Mesodermal cell (in vitro differentiated cells): ENCODE results near the gene LIME1.

Source experiments
- H3K27ac ChIP-seq: 2 replicates; pipeline ENCODE4 v1.7.0; 2013; ENCODE audit warnings: mild to moderate bottlenecking, low read depth, low read length, moderate library complexity; ENCODE audit not compliant: severe bottlenecking
- H3K36me3 ChIP-seq: 2 replicates; pipeline ENCODE4 v1.7.1; 2013; ENCODE audit warnings: mild to moderate bottlenecking, low read length, moderate library complexity; ENCODE audit not compliant: control insufficient read depth, insufficient read depth
- H3K4me1 ChIP-seq: one replicate; pipeline ENCODE4 v1.7.1; 2013; ENCODE audit warnings: mild to moderate bottlenecking, low read length; ENCODE audit not compliant: insufficient read depth, control insufficient read depth, poor library complexity, severe bottlenecking
- H3K4me3 ChIP-seq: 2 replicates; pipeline ENCODE4 v1.7.0; 2013; ENCODE audit warnings: low read length, control low read depth, mild to moderate bottlenecking; ENCODE audit not compliant: insufficient read depth, poor library complexity, severe bottlenecking; ENCODE audit errors: extremely low read depth
- H3K9me3 ChIP-seq: 2 replicates; pipeline ENCODE4 v1.7.1; 2013; ENCODE audit warnings: mild to moderate bottlenecking, low read length, moderate library complexity; ENCODE audit not compliant: control insufficient read depth
- WGBS, 2 experiments: methylation state at CpG; one replicate each; pipeline ENCODE4 v1.1.5; 2013; ENCODE audit warnings: missing lambda C conversion rate in 2 of 2; ENCODE audit not compliant: insufficient coverage in 2 of 2; 5-methylcytosine and 5-hydroxymethylcytosine counted together

The LIME1 gene

GRCh38 chr20:63756648-63756991, 20.2 kb downstream of the LIME1 start:
- WGBS, 2 experiments = 63 to 95% methylated on average over 3 of the region's 8 CpGs
- Histone ChIP-seq H3K36me3 (peaks cover 35% of the 10 kb centered on the region), H3K4me1 (no peaks in the 10 kb centered on the region), H3K9me3 (no peaks in the 10 kb centered on the region), H3K27ac (no peak overlapping the region), H3K4me3 (no peak overlapping the region)

DNA sequence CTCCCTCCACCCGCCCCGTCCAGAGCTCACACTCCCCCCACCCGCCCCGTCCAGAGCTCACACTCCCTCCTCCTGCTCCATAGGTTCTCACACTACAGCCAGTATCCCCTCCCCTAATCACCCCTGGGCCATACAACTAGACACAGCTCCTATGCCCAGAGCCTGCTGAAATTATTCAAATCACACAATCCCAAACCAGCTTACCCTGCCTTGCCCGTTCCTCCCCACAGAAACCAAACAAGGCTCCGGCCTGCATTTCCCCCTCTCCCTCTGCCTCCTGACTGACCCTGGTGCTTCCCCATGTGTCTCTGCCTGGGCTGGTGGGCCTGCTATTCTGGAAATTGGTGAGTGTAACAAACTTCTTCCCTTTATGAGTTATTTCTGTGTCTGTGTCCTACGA, 21.7 kb downstream of the LIME1 start:
- WGBS, 2 experiments = 88 to 100% methylated on average over 3 to 4 of the region's 7 CpGs
- Histone ChIP-seq H3K9me3 (no peaks in the 10 kb centered on the region), H3K4me1 (no peaks in the 10 kb centered on the region), H3K36me3 (peaks cover 35% of the 10 kb centered on the region), H3K4me3 (no peak overlapping the region), H3K27ac (no peak overlapping the region)

DNA sequence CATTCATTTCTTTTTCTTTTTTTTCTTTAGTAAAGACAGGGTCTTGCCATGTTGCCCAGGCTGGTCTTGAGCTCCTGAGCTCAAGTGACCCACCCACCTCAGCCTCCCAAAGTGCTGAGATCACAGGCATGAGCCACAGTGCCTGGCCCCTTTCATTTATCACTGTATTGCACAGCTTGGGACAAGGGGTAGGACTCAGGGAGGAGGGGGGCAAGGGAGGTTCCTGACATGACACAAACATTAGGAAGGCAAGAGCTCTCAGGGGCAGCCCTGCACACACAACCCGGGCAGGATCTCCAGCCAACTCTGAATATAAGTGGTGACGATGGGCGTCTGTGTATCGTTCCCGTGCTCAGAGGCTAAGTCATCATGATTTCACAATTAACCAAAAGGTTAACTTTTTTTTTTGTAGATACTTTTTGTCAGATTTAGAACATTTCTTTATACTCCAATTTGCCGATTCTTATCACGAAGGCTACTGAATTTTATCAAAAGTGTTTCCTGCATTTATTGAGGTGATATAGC, 23.0 kb downstream of the LIME1 start:
- peaks cover 43% of the 10 kb centered on the region for H3K36me3 ChIP-seq
- H3K9me3 ChIP-seq = no peaks in the 10 kb centered on the region
- no peak overlapping the region for H3K27ac ChIP-seq
- no peak overlapping the region for H3K4me3 ChIP-seq
- 33 to 67% methylated on average over 1 of the region's 7 CpGs for WGBS, 2 experiments
- H3K4me1 ChIP-seq = no peaks in the 10 kb centered on the region

DNA sequence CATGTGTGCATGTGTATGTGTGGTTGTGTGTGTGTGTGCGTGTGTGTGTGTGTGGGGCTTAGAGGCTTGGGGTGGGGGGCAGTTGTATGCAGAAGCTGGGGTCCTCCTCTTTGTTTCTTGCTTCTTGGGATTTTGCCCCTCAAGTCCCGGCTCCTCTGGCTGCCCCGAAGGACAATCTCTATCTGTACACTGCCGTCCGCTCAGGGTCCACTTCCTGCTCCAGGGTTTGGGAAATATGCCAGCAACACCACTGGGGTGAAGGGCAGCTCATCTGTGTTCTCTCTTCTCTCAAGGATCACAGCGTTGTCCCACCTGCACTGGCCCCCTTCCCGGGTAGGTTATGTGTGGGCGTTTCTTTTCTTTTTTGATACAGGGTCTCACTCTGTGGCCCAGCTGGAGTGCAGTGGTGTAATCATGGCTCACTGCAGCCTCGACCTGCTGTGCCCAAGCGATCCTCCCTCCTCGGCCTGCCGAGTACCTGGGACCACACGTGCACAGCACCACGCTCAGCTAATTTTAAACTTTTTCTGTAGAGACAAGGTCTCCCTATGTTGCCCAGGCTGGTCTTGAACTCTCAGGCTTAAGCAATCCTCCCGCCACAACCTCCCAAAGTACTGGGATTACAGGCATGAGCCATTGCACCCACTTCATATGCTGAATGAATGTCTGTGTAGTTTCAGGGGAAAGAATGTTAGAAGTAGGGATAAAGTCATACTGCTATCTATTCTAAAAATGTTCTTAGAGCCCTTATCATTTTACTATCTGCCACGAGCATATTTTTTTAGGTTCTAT, 28.8 kb downstream of the LIME1 start:
- no peaks in the 10 kb centered on the region for H3K9me3 ChIP-seq
- WGBS, 2 experiments = 95 to 96% methylated on average over 7 to 13 of the region's 16 CpGs
- no peak overlapping the region for H3K4me3 ChIP-seq
- no peak overlapping the region for H3K27ac ChIP-seq
- no peaks in the 10 kb centered on the region for H3K4me1 ChIP-seq
- H3K36me3 ChIP-seq = peaks cover 67% of the 10 kb centered on the region

DNA sequence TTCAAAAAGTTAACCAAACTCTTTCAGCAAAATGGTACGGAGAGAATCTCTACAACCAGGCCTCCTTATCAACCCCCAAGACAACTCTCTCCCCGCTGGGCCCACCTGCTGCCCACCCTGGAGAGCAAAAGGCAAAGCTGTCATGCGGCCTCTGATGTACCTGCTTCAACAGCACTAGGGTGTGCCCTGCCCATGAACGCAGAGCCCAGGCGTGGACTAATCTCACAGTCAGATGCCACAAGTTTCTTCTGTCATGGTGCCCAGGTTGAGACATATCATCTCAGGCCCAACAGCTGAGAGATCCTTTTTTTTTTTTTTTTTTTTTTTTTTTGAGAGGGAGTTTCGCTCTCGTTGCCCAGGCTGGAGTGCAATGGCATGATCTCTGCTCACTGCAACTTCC, 29.4 kb downstream of the LIME1 start:
- Histone ChIP-seq H3K27ac (no peak overlapping the region), H3K4me3 (no peak overlapping the region), H3K4me1 (no peaks in the 10 kb centered on the region), H3K9me3 (no peaks in the 10 kb centered on the region), H3K36me3 (peaks cover 72% of the 10 kb centered on the region)
- 83 to 95% methylated on average over 1 to 5 of the region's 7 CpGs for WGBS, 2 experiments

GRCh38 chr20:63766695-63767426, 30.4 kb downstream of the LIME1 start:
- 95 to 98% methylated on average over 38 of the region's 38 CpGs for WGBS, 2 experiments
- no peaks in the 10 kb centered on the region for H3K4me1 ChIP-seq
- H3K36me3 ChIP-seq = peaks cover 81% of the 10 kb centered on the region
- no peak overlapping the region for H3K27ac ChIP-seq
- no peak overlapping the region for H3K4me3 ChIP-seq
- no peaks in the 10 kb centered on the region for H3K9me3 ChIP-seq

DNA sequence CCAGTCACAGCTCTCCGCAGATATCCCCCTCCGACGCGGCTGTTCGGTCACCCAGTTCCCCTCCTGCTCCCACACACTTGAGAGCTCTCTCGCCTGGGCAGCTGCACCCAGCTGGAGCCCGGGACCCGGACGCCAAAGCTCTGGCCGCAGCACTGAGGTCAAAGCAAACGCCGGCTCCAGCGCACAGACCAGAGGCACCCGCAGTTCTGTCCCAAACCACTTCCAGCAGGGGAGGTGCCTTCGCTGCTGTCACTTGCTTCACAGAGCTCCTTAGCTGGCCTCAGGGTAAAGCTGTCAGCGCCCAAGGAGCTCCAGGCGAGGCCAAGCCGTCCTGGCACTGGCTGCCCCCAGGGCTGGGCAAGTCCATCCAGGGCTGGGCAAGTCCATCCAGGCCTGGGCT, 31.0 kb downstream of the LIME1 start:
- Histone ChIP-seq H3K4me1 (no peaks in the 10 kb centered on the region), H3K4me3 (no peak overlapping the region), H3K27ac (no peak overlapping the region), H3K36me3 (peaks cover 79% of the 10 kb centered on the region), H3K9me3 (no peaks in the 10 kb centered on the region)
- 85 to 90% methylated on average over 12 to 18 of the region's 18 CpGs for WGBS, 2 experiments

GRCh38 chr20:63767886-63768285, 31.4 kb downstream of the LIME1 start:
- no peaks in the 10 kb centered on the region for H3K9me3 ChIP-seq
- peaks cover 74% of the 10 kb centered on the region for H3K36me3 ChIP-seq
- no peaks in the 10 kb centered on the region for H3K4me1 ChIP-seq
- WGBS, 2 experiments = 91 to 93% methylated on average over 4 to 7 of the region's 7 CpGs
- H3K4me3 ChIP-seq = no peak overlapping the region
- H3K27ac ChIP-seq = no peak overlapping the region

DNA sequence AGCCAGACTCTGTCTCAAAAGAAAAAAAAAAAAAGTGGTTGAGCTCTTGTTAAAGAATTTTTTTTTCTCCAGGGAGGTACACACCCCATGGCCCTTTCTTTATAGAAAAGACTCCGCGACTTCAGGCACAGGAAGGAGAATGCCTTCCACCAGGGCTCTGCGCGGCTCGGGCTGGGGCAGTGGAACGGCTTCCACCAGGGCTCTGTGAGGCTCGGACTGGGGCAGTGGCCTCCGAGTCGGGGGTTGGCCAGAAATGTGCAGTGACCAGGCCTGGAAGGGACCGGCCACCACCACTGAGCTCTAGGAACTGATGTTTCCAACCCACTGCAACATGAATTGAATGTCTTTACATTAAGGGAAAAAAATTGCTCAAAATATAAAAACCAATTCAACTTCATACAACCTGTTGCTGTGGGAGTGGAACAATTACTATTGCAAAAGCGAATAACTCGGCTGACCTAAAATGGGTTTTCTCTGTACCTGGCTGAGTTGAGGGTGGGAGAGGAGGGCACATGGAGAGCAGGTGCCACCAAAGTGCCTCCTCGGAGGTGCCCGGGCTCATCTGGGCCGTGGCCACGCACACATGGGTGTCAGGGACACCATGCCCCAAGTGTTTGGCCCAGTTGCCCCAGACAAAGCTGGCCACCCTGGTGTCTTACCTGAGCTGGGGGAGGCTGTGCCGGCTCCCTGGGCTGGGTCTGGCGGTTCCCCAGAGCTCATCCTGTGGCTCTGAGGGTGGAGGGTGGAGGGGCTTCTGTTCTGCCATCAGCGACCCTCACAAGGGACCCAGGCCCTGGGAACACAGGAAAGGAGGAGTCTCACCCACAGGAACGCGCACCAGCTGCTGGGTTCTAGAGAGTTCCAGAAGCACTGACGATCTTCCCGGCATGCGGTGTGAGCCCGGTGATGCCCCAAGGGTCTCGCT, 32.4 kb downstream of the LIME1 start:
- WGBS, 2 experiments = 96 to 97% methylated on average over 20 to 25 of the region's 26 CpGs
- H3K4me3 ChIP-seq = no peak overlapping the region
- H3K27ac ChIP-seq = no peak overlapping the region
- peaks cover 7% of the 10 kb centered on the region for H3K4me1 ChIP-seq
- H3K36me3 ChIP-seq = peaks cover 67% of the 10 kb centered on the region
- no peaks in the 10 kb centered on the region for H3K9me3 ChIP-seq

DNA sequence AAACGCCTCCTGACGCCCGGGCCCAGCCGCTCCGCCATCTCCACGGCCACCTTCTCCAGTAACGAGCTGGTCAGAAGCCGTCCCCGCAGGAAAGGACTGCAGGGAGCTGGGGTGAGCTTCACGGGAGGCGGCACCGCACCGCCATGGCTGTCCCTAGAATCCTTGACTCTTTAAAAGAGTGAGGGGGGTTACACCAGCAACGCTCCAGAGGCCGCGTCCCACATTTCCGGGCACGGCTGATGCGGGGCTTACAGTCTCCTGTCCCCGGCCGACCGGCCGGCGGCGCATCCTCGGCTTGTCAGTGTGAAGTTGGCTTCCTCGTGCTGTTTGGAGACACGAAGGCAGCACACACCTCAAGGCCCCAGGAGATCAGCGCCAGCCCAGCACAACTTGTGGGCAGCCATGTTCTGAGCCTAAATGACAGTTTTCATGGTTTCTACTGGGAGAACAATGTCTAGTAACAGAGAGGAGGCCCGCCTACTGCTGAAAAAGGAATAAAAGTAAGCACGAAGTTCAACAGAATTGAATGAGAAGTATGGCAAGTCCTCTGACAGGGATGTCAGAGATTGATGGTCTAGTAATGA, 33.5 kb downstream of the LIME1 start:
- Histone ChIP-seq H3K9me3 (no peaks in the 10 kb centered on the region), H3K36me3 (peaks cover 59% of the 10 kb centered on the region), H3K4me1 (peaks cover 7% of the 10 kb centered on the region), H3K4me3 (no peak overlapping the region), H3K27ac (no peak overlapping the region)
- WGBS, 2 experiments = 95 to 98% methylated on average over 29 to 30 of the region's 31 CpGs
